ENCODE results near the gene KLHL25.

The KLHL25 gene

DNA sequence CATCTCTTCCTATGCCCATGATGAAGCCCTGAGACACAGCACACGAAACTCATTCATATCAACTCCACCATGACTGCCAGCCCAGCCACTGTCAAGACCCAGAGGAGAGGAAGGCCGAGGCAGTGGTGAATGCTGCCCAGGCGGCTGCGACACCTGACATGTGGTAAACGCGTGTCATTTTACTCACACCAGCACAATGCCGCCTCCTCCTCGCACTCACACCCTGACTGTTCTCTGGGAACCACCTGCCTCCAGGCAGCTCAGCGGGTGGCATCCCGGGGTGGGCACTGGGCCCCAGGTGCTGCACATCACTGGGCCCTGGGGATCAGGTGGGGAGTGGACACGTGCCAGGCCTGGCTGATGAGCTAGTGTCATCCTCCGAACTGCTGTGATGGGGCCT lies 21.5 kb downstream of the KLHL25 start:
- no peak for DNase-seq

DNA sequence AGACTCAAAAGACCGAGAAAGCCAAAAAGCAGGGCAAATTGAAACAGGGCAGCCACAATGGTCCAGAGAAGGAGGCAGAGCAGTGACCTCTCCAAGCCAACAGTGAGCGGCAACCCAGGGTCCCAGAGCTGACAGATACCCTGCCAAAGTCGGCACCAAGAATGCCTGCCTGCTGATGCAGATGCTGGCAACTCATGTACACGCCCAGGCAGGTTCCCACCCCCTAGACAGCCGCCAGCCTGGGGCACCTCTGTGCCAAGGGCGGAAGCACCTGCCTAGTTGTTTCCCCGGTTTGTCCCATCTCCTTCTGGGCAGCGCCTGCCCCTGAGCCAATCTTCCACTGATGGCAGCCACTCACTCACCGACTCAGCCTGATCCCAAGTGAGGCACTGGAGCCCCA lies 22.1 kb downstream of the KLHL25 start:
- DNase-seq: no peak

DNA sequence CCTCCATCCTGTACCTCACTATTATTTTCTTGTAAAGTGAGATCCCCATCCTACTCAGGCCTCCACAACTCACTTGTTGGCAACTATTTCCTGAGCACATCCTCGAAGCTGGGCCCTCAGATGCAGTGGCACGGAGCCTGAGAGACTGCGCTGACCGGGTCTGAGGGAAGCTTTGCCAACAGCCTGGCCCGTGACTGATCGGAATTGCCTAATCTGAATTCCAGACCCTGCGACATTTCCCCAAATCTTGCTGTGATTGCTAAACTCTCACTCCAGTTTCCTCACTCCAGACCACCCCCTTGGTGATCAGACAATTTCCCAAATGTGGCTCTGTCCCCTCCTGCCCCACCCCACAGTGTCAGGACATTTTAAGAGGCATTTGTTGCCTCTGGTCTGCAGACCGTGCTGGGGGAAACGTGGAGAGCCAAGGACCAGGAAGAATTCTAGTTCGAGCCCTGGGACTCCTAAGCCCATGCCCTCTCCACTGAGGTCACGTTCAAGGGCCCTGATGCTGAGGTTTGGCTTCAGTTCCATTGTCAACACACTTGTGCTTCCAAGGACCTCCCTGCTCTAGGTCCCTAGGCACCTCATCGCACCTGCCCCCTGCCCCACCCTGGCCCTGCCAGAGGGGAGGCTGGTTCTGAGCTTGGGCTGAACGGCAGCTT lies 22.8 kb downstream of the KLHL25 start:
- no peak for DNase-seq

DNA sequence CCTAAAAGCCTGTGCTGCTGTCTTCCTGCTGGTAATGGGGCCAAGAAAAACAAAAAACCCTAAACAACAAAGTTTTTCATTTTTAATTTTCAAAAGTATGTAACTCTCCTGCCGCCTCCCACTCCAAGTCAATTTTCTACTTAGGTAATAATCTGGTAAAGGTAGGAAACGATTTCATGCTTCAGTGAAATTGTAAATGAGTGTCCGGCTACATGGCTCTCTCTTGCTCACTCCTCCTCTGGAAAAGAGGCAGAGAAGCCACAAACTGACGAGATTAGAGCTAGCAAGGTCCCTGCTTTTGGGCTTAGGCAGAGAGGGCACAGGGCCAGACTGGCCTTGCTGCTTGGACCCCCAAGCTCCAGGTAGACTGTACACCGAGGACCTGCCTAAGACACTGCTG lies 23.5 kb downstream of the KLHL25 start:
- no peak for DNase-seq

DNA sequence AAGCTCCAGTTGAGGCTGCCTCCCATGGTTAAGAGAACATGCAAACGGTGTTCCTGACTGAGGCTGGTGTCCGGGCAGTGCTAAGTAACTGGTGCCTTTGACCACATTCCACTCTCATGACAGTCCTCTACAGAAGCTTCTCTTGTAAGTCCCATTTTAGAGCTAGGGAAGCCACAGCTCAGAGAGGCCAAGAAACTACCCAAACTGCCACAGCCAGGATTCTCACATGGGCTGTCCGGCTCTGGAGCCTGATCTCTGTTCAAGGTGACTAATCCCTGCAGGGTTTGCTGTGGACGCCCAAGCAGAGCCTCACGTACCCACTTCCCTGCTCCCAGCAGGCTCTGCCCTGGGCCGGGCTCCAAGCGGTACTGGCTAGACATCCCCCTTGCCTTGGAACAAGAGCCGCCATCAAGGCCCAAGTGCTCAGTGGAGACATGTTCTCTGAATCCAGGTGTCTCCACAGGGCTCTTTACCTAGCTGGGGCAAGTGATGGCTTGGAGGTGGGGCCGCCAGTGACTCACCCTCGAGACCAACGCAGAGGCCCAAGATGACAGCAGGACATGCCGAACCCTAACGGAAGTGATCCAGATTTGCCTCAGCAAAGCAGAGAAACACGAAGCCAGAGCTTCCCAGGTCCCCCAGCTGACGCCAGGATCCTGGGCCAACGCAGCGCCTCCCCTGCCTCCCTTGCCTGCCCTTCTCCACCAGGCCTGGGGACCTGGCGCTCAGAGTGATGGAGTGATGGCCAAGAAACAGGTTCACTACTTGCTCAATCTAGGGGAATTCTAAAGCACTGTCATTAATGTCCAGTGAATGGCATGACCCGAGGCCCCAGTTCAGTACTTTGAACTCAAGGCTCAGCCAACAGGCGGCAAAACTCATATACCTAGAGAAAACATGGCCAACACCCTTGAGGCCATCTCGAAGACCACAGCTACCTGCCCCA lies 24.4 kb downstream of the KLHL25 start:
- DNase-seq: no peak

DNA sequence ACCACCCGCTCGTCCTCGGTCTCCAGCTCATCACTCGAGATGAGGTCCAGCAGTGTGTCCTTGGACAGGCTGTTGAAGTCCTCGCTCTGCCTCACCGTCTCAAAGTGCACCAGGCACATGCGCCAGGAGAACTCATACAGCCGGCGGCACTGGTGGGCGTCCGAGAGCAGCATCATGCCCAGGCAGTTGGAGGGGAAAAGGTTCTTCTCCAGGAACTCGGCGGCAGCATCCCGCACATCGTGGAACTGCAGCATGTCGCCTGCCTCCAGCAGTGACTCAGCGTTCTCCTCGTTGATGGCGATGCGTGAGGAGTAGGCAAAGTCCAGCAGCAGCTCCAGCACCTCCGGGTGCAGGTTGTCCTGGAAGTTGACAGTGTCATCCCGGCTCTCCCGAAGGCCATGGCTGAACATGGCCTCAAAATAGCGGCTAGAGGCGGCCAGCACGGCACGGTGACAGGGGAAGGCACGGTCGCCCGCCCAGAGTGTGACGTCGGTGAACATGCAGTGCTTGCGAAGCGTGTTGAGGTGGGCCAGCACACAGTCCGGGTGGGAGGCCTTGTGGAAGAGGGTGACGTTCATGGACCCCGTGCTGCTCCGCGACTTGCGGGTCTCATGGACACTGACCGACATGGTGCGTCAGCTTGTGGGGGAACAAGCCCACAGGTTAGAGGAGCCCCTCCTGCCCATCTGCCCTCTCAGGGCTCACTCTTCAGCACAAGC lies 25.4 kb downstream of the KLHL25 start:
- DNase-seq: no peak

DNA sequence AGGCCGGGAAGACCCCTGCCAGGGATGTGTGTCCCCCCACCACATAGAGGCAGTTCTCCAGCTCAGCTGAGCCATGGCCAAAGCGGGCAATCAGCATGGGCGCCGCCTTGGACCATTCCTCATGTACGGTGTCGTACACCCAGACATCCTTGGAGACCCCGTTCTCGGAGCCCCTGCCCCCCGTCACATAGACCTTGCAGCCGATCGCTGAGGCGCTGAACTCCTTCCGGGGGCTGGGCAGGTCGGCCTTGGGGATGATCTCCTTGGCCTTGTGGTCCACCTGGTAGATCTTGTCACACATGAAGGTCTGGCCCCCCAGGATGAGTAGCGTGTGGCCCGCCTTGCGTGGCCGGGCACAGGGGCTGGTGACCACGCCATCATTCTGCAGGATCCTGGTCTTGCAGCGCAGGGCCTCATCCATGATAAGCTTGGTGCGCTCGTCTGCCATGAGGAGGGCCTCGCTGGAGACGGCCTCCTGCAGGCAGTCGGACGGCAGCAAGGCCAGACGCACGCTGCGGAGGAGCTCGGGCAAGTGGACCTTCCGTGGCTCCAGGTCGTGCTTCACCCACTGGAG lies 26.0 kb downstream of the KLHL25 start:
- no peak for DNase-seq

DNA sequence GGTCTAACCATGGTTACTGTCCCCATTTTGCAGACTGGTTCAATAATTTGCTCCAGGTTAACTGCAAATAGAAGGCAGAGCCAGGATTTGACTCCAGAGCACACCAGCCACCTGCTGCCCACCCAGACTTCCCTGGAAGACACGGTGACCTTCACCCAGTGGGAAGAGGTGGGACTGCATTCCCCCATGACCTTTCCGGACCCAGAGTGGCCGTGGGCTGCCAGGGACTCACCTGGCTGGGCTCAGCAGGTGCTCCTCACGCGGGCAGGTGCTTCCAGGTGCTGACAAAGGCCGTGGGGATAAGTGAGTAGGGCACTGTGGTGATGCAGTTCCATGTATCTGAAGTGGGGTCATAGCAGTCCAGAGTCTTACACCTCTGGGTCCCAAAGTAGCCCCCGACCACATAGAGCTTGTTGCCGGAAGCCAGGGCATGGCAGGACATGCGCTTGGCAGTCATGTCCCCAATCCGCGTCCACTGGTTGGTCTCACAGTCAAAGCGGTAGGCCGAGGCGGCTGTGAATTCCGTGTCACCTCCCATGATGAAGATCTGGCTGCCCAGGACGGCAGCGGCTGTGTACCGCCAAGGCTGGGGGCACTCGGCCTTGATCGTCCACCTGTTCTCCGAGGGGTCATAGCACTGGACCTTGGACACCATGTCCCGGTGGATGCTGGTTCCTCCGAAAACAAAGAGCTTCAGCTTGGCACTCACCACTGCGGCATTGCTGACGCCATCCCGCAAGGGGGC lies 26.8 kb downstream of the KLHL25 start:
- DNase-seq: no peak

DNA sequence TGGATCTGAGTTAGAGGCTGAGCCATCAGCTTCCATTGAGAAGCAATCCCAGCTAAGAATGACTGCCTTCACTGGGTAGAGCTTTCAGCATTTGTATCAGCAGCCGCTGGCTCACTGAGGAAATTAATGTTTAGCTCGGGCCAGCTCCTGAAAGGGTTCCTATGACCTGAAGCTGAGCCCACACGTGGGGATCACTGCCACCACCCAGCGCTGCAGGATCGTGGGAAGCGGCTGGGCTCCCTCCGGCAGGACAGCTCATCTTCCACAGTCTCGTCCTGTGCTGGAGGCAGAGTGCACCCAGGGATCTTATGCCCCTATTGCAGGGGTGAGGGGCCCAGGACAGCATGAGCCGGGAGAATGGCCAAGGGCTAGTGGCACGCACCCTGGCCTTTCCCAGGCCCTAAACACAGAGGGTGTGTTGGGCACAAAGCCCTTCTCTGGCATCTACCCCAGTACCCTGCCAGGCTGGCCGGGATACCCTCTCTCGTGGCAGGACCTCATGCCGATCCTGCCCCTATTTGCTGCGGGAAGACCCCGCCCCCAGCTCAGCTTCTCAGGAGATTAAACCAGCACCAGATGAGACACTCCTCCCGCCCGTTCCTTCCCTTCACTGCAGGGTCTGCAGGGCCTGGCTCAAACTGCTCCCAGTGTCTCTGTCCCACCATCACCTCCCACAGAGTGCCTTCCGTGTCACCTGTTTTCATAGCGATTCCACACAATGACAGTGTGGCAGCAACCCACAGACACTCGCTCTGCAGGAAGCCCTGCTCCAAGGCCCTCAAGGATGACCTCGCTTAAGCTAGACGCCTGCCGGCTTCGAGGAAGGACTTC lies 28.5 kb downstream of the KLHL25 start:
- DNase-seq: no peak

DNA sequence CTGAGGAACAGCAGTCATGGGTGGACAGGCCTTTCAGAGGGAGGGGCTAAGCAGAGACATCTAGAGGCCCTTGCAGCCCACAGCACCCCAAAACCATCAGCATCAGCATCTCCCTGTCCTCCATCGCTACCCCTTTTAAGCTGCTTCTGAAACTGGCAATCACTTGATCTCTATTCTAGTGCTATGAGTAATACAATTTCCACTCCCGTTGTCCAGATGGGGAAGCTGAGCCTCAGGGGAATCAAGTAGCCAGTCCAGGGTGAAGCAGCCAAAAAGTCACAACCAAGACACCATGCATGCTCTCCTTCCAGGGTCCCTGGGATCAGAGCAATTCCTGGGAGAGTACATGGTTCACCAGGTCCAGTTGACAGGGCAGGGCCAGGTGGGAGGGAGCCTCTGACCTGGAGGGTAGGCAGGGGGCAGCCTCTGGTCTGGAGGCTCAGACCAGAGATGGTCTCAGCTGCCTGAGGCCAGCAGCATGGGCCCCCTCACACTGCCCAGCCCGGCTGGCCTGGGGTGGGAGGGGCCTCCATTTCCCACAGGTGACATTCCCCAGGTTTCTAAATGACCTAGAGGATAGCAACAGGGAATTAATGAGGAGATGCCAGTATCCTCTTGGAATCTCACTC lies 30.0 kb downstream of the KLHL25 start:
- no peak for DNase-seq

DNA sequence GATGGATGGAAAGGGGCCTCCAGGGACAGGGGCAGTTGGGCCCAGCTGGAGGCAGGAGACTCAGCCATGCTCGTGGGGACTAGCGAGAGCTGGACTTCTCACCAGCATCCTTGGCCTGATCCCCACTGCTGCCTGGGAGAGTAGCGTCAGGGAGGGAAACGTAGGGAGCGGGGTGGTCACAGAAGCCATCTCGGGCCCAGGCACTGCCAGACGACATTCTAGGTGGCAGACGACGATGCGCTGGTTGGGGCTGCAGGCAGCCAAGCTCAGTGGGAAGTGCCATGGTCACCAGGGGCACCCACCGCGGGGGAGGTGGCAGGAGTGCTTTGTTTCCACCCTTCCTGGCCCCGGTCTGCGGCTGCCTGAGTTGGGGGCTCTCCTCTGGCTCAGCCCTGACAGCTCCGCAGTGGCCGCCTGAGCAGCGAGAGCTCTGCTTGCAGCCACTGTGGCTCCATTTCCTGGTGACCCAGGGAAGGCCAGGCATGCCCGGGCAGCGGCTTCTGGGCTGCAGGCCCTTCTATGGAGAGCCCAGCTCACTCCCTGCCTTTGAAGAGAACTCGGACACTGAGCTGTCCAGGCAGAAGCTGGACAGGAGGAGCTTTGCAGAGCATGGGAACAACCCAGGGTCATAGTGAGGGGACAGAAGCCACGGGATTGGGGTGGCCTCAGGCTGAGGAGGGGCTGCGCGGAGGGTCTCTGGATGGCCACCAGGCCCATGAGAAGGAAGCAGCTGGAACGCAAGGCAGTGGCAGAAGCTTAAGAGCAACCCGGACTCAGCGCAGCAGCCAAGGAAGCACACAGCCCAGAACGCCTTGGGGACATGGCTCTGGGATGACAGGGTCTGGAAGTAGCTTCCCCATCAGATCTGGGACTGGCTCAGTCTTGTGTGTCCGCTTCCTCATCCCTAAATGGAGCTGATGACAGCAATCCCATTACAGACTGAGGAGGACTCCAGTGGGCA lies 30.8 kb downstream of the KLHL25 start:
- DNase-seq: no peak

DNA sequence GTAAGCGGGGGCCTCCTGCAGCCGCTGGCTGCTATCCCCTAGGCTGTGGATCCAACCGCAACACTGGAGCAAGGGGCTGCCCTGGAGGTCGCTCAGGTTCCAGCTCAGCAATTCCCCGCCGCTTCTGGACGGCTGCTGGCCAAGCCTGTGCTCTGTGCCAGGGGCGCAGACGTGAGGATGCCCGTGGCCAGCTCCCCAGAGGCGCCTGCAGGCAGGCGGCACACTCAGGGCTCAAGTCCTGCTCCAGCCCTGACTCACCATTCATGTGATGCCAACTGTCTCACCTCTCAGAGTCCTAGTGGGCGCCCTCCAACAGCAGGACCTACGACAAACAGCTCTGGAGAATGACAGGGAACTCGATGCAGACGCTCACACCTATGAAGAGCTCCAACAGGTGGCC lies 31.6 kb downstream of the KLHL25 start:
- no peak for DNase-seq

DNA sequence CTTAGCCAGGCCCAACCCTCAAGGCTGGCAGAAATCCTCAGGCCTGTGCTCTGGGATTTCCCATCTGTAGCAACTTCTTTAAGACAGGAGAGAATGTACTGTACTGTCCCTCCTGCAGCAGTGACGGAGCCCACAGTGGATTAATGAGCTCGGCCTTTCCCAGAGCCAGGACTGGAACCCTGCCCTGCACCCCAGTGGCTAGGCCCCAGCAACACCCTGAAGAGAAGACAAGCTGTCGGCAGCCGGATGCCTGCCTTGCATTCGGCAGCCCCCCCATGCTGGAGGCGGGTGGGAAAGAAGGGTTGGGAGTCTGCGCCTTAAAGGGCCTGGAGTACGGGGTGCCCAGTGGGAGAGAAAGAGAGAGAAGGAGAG lies 32.0 kb downstream of the KLHL25 start:
- no peak for DNase-seq

DNA sequence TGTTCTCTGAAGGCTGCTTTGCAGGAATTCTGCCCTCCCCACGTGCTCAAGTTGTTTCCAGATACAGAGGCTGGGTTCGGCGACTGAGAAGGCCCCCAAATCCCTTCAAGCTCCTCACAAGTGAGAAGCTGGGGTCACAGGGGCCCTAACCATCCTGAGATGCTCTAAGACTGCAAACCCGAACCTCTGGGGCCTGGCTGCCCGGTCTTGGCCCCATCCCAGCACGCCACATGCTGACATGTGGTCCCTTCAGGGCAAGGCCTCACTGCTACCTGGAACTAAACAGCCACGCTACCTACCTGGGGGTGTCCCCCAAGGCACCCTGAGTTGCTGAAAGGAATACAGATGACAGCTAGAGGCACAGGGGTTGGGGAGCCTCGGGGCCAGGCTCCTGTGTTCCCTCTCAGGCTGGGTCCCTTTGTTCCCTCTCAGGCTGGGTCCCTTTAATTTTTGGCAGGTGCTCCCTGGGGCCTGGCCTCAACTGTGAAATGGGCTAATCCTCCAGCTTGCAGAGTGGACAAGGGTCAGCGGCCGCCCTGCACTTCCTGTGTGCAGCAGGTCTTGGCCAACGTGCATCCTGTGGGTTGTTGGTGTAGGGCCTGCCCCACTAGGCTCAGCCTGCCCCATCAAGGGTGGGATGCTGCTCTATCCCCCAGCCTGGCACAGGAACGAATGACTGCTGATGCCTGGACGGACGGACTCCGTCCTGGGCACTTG lies 32.5 kb downstream of the KLHL25 start:
- DNase-seq: no peak

DNA sequence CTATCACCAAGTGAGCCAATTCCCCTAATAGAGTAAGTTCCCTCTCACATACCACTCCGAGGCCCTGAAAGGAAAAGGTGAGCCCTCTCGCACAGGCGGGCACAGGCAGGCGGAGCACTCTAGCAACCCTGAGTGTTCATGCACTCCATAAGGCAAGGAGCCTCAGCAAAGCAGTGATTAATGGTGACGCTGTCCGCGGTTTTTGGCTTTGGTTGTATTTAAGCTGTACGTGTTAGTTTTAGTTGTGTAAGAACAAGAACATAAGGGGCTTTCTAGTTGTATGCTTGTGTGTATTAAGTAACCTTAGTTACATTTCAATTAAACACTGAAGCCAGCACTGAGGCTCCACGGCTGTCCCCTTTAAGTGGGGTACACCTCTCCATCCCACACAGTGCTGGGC lies 33.1 kb downstream of the KLHL25 start:
- no peak for DNase-seq

DNA sequence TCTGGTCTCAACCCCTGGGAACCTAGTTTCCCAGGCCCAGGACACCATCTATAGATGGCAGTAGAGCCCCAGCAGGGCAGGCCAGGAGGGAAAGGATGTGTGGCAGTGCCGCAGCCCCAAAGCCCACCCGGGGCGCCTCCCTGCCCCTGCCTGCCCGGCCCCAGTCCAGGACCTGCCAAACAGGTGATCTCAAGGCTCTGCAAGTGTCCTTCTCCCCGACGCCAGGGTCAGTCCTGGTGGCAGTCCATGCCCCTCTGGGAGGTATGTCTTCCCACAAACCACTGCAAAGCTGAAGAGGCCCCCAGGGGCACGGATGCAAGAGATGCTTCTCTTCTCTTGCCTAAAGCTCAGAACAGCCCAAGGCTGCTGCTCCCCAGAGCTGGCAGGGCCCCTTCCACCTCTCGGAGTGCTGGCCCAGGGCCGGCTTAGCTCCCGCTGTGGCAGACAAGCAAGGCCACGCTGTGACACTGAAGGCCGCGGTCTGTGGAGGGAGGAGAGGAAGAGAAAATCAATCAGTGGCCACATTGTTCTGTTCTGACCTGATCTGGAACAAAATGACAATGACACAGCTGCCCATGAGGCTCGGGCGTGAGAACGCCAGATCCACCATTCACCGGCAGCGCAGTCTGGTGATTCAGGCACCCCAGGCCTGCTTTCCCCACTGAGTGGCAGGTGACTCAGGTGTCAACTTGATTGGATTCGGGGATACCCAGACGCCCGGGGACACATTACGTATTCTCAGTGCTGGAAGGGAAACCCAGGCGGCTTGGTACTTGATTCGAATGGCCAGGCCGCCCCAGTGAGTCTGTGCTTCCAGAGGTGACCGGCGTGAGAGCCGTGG lies 34.0 kb downstream of the KLHL25 start:
- DNase-seq: no peak

DNA sequence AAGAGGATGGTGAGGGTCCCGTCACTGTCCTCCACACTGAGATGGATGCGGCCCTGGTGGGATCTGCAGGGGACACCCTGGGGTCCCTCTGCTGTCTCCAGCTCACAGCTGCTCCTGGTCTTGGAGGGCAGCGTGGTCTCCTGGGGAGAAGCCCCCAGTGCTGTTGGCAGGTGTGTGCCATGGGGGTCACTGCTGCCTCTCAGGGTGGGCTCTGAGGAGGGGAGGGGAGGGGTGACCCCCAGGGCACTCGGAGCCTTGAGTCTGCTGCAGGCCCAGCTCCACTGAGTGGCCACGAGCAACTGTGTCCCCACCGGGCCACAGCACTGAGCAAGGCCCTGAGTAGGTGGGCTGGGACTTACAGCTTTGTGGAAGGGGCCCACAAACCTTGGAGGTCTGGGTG lies 34.7 kb downstream of the KLHL25 start:
- no peak for DNase-seq

DNA sequence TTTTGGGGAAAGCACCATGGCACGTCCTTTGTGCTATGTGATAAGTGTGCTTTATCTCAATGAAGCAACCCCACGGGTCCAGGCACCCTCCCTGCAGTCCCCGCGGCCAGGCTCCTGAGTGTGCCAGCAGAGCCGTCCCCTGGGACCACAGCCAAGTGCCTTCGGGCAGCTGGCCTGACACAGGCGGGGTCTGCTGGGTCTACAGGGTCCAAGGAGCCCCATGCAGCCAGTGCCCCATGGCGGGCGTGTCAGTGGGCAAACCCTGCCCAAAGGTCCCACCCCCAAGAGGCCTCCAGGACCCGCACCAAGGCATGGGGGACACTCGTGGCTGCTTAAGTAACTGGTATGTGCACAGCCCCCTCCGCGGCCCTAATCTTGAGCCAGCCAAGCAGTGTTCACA lies 35.3 kb downstream of the KLHL25 start:
- no peak for DNase-seq

DNA sequence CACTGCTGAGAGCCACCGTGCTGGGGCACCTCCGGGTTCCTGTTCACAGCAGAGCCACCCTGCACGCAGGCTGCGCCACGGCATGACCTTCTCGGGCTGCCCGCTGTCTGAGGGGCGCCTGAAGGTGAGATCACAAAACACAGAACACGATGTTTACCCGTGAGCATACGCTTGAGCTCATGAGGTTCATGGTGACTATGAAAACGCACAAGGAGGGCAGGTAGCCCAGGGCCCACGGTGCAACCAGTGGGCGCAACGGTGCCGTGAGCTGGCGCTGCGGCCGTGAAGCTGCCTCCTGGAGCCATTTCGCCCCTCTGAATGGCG lies 36.1 kb downstream of the KLHL25 start:
- DNase-seq: no peak

Data from NCI-H69 (cell line).